ENCODE data around the gene GRAMD1C. TPM values are rescaled to one million over a fixed set of nuclear protein-coding genes. Genes with fewer than 3 reads are reported as not detected.
A peak's percentile ranks its signal among the peaks of the same experiment; 100 is the strongest.

The GRAMD1C gene
- total RNA-seq, 1 donor from 2014 or later, result 21.7 TPM

DNA sequence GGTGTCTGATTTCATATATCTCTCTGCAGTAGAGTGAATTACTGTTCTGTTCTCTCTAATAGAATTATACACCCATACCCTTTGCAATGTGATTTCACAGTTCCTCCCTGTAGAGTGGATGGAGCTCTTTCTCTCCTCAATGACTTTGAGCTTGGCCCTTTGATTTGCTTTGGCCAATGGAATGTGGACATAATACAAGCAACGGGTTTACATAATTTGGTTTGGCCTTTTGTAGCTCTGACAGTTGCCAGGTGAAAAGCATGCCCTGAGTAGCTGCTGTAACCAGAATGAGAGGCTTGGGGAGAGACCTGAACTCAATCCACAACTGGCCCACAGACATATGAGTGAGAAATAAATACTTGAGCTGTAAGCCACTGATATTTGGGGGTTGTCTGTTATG lies 141.3 kb downstream of the GRAMD1C start:
- no peaks in the 10 kb centered on the region for H3K4me1 Mint-ChIP-seq (ENCODE audit: unreplicated experiment)
- TF ChIP-seq CTCF (IDR thresholded peaks at IDR 0.05; ENCODE audit: unreplicated experiment), result no peak

GRCh38 chr3:113981803-113982202 lies 143.2 kb downstream of the GRAMD1C start:
- no peak overlapping the region for H3K27ac Mint-ChIP-seq (ENCODE audit: unreplicated experiment)
- H3K4me3 Mint-ChIP-seq (ENCODE audit: unreplicated experiment), result no peak overlapping the region
- no peak for TF ChIP-seq CTCF (IDR thresholded peaks at IDR 0.05; ENCODE audit: unreplicated experiment)
- H3K36me3 Mint-ChIP-seq (ENCODE audit: low read depth, unreplicated experiment), result peaks cover 10% of the 10 kb centered on the region
- DNase-seq (ENCODE audit: low spot score), result no peak
- H3K27me3 Mint-ChIP-seq (ENCODE audit: unreplicated experiment), result peaks cover 2% of the 10 kb centered on the region
- peaks cover 6% of the 10 kb centered on the region for H3K4me1 Mint-ChIP-seq (ENCODE audit: unreplicated experiment)
- H3K9me3 Mint-ChIP-seq (ENCODE audit: unreplicated experiment), result no peaks in the 10 kb centered on the region

More for the DNA sequence above, 141.3 kb downstream of the GRAMD1C start:
- H3K9me3 Mint-ChIP-seq (ENCODE audit: unreplicated experiment), result no peaks in the 10 kb centered on the region
- no peak overlapping the region for H3K27ac Mint-ChIP-seq (ENCODE audit: unreplicated experiment)
- H3K36me3 Mint-ChIP-seq (ENCODE audit: low read depth, unreplicated experiment), result peaks cover 4% of the 10 kb centered on the region
- no peak overlapping the region for H3K4me3 Mint-ChIP-seq (ENCODE audit: unreplicated experiment)
- no peak for DNase-seq (ENCODE audit: low spot score)
- no peaks in the 10 kb centered on the region for H3K27me3 Mint-ChIP-seq (ENCODE audit: unreplicated experiment)

- H3K27me3 Mint-ChIP-seq (ENCODE audit: unreplicated experiment), result peaks cover 2% of the 10 kb centered on the region
- H3K36me3 Mint-ChIP-seq (ENCODE audit: low read depth, unreplicated experiment), result peaks cover 10% of the 10 kb centered on the region
- no peak for TF ChIP-seq CTCF (IDR thresholded peaks at IDR 0.05; ENCODE audit: unreplicated experiment)
- H3K9me3 Mint-ChIP-seq (ENCODE audit: unreplicated experiment), result no peaks in the 10 kb centered on the region
- no peak for DNase-seq (ENCODE audit: low spot score)
- no peak overlapping the region for H3K27ac Mint-ChIP-seq (ENCODE audit: unreplicated experiment)
- H3K4me3 Mint-ChIP-seq (ENCODE audit: unreplicated experiment), result no peak overlapping the region
- H3K4me1 Mint-ChIP-seq (ENCODE audit: unreplicated experiment), result peaks cover 6% of the 10 kb centered on the region
Observed at GRCh38 chr3:113983544-113983943, 145.0 kb downstream of the GRAMD1C start.

- no peak for DNase-seq (ENCODE audit: low spot score)
- TF ChIP-seq CTCF (IDR thresholded peaks at IDR 0.05; ENCODE audit: unreplicated experiment), result no peak
- Mint-ChIP-seq H3K9me3 (ENCODE audit: unreplicated experiment) (no peaks in the 10 kb centered on the region), H3K27ac (ENCODE audit: unreplicated experiment) (peak overlapping the region; percentile 92), H3K27me3 (ENCODE audit: unreplicated experiment) (peaks cover 4% of the 10 kb centered on the region), H3K4me3 (ENCODE audit: unreplicated experiment) (no peak overlapping the region), H3K36me3 (ENCODE audit: low read depth, unreplicated experiment) (peaks cover 10% of the 10 kb centered on the region), H3K4me1 (ENCODE audit: unreplicated experiment) (peaks cover 6% of the 10 kb centered on the region)
Observed at GRCh38 chr3:113985541-113985940, 147.0 kb downstream of the GRAMD1C start.

Other genes with a start within 250 kb of the GRAMD1C start
- gene USF3, start 142.1 kb upstream of the GRAMD1C start, total RNA-seq (ENCODE audit: unreplicated experiment), result 15.4 TPM
- gene NAA50, start 92.5 kb upstream of the GRAMD1C start, total RNA-seq (ENCODE audit: unreplicated experiment), result 76.7 TPM
- 71.3 TPM for gene ATP6V1A, start 91.8 kb upstream of the GRAMD1C start, total RNA-seq (ENCODE audit: unreplicated experiment)
- 26.3 TPM for gene ZDHHC23, start 109.2 kb downstream of the GRAMD1C start, total RNA-seq (ENCODE audit: unreplicated experiment)
- 4.0 TPM for gene CCDC191, start 217.7 kb downstream of the GRAMD1C start, total RNA-seq (ENCODE audit: unreplicated experiment)
- gene QTRT2, start 217.9 kb downstream of the GRAMD1C start, total RNA-seq (ENCODE audit: unreplicated experiment), result 23.9 TPM